Transverse colon (tissue), 3 donors: ENCODE data around the gene HSD17B2.

ENCODE experiments used
- POLR2A ChIP-seq: fragments of 450-650 bp; IDR thresholded peaks from one replicate; pipeline ENCODE4 v1.6.1; 2016; ENCODE audit warnings: antibody characterized with exemption, mild to moderate bottlenecking, moderate library complexity
- TF ChIP-seq, protein P1 (sequence below), 5 experiments: fragments of 200-600 bp in 3 of 5; fragments of 450-650 bp in 2 of 5; sonication (generic) in 3 of 5; IDR thresholded peaks; 1 replicate in 2 of 5; 2 replicates in 3 of 5; pipeline ENCODE4 v1.5.1; 2016 to 2017; ENCODE audit warnings: antibody characterized with exemption in 5 of 5, inconsistent platforms in 3 of 5, mild to moderate bottlenecking in 2 of 5, moderate library complexity in 1 of 5

DNA sequence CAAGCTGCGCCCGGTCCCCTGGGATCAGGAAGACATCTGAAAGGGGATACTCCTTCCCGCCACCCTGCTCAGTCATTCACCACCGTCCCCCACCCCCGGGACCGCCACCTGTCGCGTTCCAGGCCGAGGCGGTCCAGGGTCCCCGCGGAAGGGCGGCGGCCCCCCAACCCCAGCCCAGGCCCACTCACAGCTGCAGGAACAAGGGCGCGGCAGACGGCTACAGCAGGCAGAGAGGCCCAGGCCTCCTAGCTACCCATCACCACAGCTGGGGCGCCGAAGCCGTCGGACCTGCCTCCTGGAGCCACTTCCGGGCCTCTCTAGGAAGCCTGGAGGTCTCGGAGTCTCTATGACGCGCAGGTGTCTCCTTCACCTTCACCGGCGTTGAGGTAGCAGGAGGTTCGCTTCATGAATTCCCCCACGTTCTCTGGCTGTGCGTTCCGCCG is 23.8 kb upstream of the HSD17B2 start, which contains the start of gene SDR42E1:
- TF ChIP-seq, protein P1, sequence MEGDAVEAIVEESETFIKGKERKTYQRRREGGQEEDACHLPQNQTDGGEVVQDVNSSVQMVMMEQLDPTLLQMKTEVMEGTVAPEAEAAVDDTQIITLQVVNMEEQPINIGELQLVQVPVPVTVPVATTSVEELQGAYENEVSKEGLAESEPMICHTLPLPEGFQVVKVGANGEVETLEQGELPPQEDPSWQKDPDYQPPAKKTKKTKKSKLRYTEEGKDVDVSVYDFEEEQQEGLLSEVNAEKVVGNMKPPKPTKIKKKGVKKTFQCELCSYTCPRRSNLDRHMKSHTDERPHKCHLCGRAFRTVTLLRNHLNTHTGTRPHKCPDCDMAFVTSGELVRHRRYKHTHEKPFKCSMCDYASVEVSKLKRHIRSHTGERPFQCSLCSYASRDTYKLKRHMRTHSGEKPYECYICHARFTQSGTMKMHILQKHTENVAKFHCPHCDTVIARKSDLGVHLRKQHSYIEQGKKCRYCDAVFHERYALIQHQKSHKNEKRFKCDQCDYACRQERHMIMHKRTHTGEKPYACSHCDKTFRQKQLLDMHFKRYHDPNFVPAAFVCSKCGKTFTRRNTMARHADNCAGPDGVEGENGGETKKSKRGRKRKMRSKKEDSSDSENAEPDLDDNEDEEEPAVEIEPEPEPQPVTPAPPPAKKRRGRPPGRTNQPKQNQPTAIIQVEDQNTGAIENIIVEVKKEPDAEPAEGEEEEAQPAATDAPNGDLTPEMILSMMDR (IDR thresholded peaks at IDR 0.05), result no peak
- TF ChIP-seq POLR2A, result peak; percentile 23
